Measurements from ENCODE around the gene PWWP2A.
"Not testable (repeated sequence)": the region's sequence is repeated elsewhere in the genome, so short reads cannot be mapped to it uniquely, and the experiment has no call there.

Gene PWWP2A

GRCh38 chr5:160119142-160119904 is at the start of gene PWWP2A:
TSS of gene PWWP2A (minus strand) at chr5:160119450. CDS start at chr5:160119388, 62 bp downstream.
- peak; percentile 86 to 97 for DNase-seq (ENCODE audit: low read depth in 2 of 2)

- DNase-seq (ENCODE audit: low read depth in 2 of 2) = no peak
Observed at GRCh38 chr5:160167624-160168165, 48.4 kb upstream of the PWWP2A start.

GRCh38 chr5:160166973-160167623 is 47.8 kb upstream of the PWWP2A start:
- no peak for DNase-seq (ENCODE audit: low read depth in 2 of 2)

GRCh38 chr5:160166069-160166972 is 47.1 kb upstream of the PWWP2A start:
- no peak for DNase-seq (ENCODE audit: low read depth in 2 of 2)

- DNase-seq (ENCODE audit: low read depth in 2 of 2) = no peak
Observed at GRCh38 chr5:160165137-160166068, 46.2 kb upstream of the PWWP2A start.

- no peak for DNase-seq (ENCODE audit: low read depth in 2 of 2)
Observed at GRCh38 chr5:160162910-160163309, 43.7 kb upstream of the PWWP2A start.

GRCh38 chr5:160161626-160162025 is 42.4 kb upstream of the PWWP2A start:
- DNase-seq (ENCODE audit: low read depth in 2 of 2) = no peak

GRCh38 chr5:160160875-160161274 is 41.6 kb upstream of the PWWP2A start:
- DNase-seq (ENCODE audit: low read depth in 2 of 2) = not testable (repeated sequence)

GRCh38 chr5:160159991-160160792 is 40.9 kb upstream of the PWWP2A start:
- no peak for DNase-seq (ENCODE audit: low read depth in 2 of 2)

- DNase-seq (ENCODE audit: low read depth in 2 of 2) = no peak
Observed at GRCh38 chr5:160158087-160158486, 38.8 kb upstream of the PWWP2A start.

GRCh38 chr5:160155017-160155750 is 35.9 kb upstream of the PWWP2A start:
- no peak for DNase-seq (ENCODE audit: low read depth in 2 of 2)

- DNase-seq (ENCODE audit: low read depth in 2 of 2) = no peak
Observed at GRCh38 chr5:160152901-160153300, 33.7 kb upstream of the PWWP2A start.

GRCh38 chr5:160152287-160152686 is 33.0 kb upstream of the PWWP2A start:
- DNase-seq (ENCODE audit: low read depth in 2 of 2) = no peak

- no peak for DNase-seq (ENCODE audit: low read depth in 2 of 2)
Observed at GRCh38 chr5:160151017-160151416, 31.8 kb upstream of the PWWP2A start.

GRCh38 chr5:160150381-160150780 is 31.1 kb upstream of the PWWP2A start:
- DNase-seq (ENCODE audit: low read depth in 2 of 2) = no peak

GRCh38 chr5:160144436-160144835 is 25.2 kb upstream of the PWWP2A start:
- not testable (repeated sequence) for DNase-seq (ENCODE audit: low read depth in 2 of 2)

GRCh38 chr5:160134332-160134731 is 15.1 kb upstream of the PWWP2A start:
- DNase-seq (ENCODE audit: low read depth in 2 of 2) = no peak

- no peak for DNase-seq (ENCODE audit: low read depth in 2 of 2)
Observed at GRCh38 chr5:160133918-160134304, 14.7 kb upstream of the PWWP2A start.
